Measurements from ENCODE around the gene CCDC182. TPM values are rescaled to one million over a fixed set of nuclear protein-coding genes. Genes with fewer than 3 reads are reported as not detected.
A peak's percentile ranks its signal among the peaks of the same experiment; 100 is the strongest.

CCDC182 gene
- total RNA-seq, 2 donors from 2014 or later = not detected

DNA sequence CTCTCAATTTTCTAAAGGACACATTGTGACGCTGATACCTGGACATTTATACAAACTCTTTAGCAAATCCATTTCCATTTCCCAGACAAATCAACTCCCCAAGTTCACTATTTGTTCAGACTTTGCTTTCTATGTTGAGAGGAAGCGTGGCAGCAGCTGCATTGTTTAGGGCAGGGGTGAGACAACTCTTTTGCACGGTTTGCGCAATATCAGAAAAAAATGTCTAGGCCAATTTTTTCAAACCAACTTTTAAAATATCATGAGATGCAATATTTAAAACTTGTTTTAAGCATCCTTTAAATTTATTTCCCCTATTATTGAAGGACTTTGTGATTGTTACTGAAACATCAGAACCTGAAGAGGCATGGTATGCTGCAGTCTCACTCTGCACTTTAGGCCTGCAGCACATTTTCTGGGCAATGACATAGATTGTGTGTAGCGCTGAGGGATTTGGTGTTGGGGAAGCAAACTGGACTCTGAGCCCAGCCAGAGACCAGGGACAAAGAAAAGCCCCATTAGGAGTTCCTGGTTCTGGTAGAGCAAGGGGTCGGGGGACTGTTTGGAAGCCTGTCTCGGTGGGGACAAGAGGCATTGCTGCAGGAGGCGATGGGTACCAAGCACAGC is 6.4 kb upstream of the CCDC182 start:
- Mint-ChIP-seq H3K27me3 (ENCODE audit: low read depth) (peaks cover 5% of the 10 kb centered on the region), H3K4me3 (no peak overlapping the region), H3K36me3 (ENCODE audit: insufficient read depth in 2 of 2) (no peaks in the 10 kb centered on the region), H3K9me3 (no peaks in the 10 kb centered on the region), H3K27ac (no peak overlapping the region), H3K4me1 (ENCODE audit: low read depth) (no peaks in the 10 kb centered on the region)
- no peak for ATAC-seq (replicated peaks in 1 of 2)
- no peak for DNase-seq

DNA sequence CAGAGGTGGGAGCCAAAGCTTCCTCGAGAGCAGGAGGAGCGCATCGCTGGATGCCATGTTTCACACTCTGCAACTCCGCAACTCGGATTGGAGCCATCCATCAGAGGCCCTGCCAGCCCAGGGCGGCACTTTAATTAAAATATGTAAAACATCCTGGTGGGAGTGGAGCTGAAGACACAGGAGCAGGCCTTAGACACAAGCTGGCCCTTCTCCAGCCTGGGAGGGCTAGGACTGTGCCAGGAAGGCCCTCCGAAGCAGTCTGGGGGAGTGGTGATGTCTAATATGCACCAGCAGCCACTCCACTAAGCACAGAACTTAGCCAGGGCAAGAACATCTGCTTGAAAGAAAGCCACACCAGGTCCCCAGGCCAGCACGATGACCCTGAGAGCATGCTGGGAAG is 5.8 kb upstream of the CCDC182 start:
- Mint-ChIP-seq H3K9me3 (no peaks in the 10 kb centered on the region), H3K27me3 (ENCODE audit: low read depth) (peaks cover 5% of the 10 kb centered on the region), H3K4me1 (ENCODE audit: low read depth) (no peaks in the 10 kb centered on the region), H3K27ac (no peak overlapping the region), H3K4me3 (no peak overlapping the region), H3K36me3 (ENCODE audit: insufficient read depth in 2 of 2) (no peaks in the 10 kb centered on the region)
- DNase-seq = no peak
- no peak for ATAC-seq (replicated peaks in 1 of 2)

DNA sequence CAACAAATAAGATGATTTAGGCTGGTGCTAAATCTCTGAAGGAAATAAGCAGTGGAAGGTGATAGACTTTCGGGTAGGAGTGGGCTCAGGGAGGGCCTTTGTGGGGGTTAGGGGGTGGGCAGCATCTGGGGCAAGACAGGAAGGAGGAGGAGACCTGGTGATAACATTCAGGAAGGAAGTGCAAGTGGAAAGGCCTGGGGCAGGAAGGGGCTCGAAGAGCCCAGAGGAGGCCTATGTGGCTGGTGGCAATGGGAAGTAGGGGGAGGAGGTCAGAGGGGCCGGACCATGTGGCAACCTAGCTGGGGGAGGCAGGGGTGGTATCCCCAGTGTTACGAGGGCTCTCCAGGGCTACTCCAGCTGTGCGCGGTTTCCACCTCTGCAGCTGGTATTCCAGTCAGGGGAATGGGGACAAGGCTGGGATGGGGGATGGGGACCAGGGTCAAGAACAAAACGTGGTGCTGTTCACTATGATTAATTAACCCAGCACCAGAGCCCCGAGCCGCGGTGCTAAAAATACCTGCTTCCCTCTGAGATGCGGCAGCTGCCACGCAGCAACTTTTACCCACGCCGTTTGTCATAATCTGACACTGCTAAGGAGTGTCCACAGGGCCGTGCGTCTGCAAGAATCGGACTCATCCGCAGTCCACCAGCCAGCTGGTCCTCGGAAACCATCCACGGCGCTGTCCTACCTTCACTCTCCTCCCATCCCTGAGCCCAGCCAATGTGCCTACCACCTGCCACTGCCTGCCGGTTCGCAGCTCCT is 5.2 kb upstream of the CCDC182 start:
- Mint-ChIP-seq H3K36me3 (ENCODE audit: insufficient read depth in 2 of 2) (no peaks in the 10 kb centered on the region), H3K9me3 (no peaks in the 10 kb centered on the region), H3K27me3 (ENCODE audit: low read depth) (peaks cover 5% of the 10 kb centered on the region), H3K4me3 (no peak overlapping the region), H3K27ac (no peak overlapping the region), H3K4me1 (ENCODE audit: low read depth) (no peaks in the 10 kb centered on the region)
- DNase-seq = no peak
- no peak for ATAC-seq (replicated peaks in 1 of 2)

DNA sequence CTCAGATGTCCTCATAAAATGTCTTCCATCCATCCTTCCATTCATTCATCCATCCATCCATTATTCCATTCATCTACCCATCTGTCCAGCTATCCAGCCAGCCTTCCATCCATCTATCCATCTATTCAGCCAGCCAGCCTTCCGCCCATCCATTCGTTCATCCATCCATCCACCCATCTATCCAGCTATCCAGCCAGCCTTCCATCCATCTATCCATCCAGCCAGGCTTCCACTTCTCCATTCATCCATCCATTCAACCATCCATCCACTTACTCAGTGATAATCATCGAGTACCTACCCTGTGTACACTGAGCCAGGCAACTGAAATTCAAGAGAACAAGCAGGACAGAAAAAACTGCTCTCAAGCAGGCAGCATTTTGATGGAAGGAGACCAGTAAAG is 4.6 kb upstream of the CCDC182 start:
- Mint-ChIP-seq H3K4me1 (ENCODE audit: low read depth) (no peaks in the 10 kb centered on the region), H3K9me3 (no peaks in the 10 kb centered on the region), H3K36me3 (ENCODE audit: insufficient read depth in 2 of 2) (no peaks in the 10 kb centered on the region), H3K27ac (no peak overlapping the region), H3K27me3 (ENCODE audit: low read depth) (peaks cover 5% of the 10 kb centered on the region), H3K4me3 (no peak overlapping the region)
- DNase-seq = no peak
- ATAC-seq (replicated peaks in 1 of 2) = no peak

DNA sequence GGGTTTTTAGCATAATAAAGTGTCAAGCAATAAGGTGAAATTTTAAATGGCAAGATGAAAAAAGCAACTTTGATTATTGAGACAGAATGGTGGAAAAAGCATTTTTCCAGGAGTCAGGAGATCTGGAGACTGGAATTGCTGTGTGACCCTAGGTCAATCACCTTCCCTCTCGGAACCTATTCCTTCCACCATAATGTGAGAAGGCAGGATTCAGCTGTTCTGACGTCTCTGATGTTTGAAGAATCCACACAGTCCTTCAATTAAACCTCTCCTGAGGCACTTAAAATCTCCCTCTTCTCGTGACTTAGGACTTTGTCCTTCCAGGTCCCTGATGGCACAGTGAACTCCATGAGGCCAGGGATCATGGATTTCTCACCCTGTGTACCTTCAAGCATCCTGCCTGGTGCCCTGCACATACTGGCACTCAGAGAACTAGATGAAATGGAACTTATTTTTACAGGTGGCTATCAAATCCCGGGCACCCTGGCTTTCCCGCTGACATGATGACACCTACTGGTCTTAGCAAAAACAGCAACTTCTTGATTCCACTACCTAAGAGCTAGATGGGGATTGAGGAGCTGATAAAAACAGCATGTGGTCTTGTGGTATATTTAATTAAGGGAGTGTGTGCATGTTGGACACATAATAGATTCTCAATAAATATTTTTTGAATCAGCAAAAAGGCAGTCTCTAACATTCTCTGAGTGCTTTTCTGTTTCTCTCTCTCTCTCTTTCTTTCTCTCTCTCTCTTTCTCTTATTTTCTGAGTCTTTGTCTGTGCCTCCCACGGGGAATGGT is 2.3 kb upstream of the CCDC182 start:
- peak; percentile 29 to 50 for DNase-seq
- Mint-ChIP-seq H3K4me1 (ENCODE audit: low read depth) (no peaks in the 10 kb centered on the region), H3K27me3 (ENCODE audit: low read depth) (peaks cover 5% of the 10 kb centered on the region), H3K9me3 (no peaks in the 10 kb centered on the region), H3K4me3 (no peak overlapping the region), H3K27ac (no peak overlapping the region), H3K36me3 (ENCODE audit: insufficient read depth in 2 of 2) (no peaks in the 10 kb centered on the region)
- ATAC-seq (replicated peaks in 1 of 2) = peak; percentile 47 to 58

DNA sequence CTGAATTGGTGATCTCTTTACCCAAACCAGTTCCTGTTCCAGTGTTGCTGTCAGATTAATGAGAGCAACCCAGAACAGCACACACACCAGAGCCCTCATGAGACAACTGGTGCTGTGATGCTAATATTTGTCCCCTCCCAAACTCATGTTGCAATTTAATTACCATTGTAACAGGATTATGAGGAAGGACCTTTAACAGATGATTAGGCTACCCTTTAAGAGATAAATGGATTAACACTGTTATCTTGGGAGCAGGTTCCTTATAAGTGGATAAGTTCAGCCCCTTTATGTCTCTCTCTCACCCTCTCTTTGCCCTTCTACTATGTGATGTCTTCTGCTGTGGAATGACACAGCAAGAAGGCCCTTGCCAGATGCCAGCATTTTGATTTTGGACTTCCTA is 1.1 kb upstream of the CCDC182 start:
- H3K27ac Mint-ChIP-seq = no peak overlapping the region
- no peaks in the 10 kb centered on the region for H3K4me1 Mint-ChIP-seq (ENCODE audit: low read depth)
- no peak overlapping the region for H3K4me3 Mint-ChIP-seq
- DNase-seq (no peak), ATAC-seq (replicated peaks in 1 of 2) (no peak)
- H3K27me3 Mint-ChIP-seq (ENCODE audit: low read depth) = peaks cover 5% of the 10 kb centered on the region
- no peaks in the 10 kb centered on the region for H3K36me3 Mint-ChIP-seq (ENCODE audit: insufficient read depth in 2 of 2)
- no peaks in the 10 kb centered on the region for H3K9me3 Mint-ChIP-seq

DNA sequence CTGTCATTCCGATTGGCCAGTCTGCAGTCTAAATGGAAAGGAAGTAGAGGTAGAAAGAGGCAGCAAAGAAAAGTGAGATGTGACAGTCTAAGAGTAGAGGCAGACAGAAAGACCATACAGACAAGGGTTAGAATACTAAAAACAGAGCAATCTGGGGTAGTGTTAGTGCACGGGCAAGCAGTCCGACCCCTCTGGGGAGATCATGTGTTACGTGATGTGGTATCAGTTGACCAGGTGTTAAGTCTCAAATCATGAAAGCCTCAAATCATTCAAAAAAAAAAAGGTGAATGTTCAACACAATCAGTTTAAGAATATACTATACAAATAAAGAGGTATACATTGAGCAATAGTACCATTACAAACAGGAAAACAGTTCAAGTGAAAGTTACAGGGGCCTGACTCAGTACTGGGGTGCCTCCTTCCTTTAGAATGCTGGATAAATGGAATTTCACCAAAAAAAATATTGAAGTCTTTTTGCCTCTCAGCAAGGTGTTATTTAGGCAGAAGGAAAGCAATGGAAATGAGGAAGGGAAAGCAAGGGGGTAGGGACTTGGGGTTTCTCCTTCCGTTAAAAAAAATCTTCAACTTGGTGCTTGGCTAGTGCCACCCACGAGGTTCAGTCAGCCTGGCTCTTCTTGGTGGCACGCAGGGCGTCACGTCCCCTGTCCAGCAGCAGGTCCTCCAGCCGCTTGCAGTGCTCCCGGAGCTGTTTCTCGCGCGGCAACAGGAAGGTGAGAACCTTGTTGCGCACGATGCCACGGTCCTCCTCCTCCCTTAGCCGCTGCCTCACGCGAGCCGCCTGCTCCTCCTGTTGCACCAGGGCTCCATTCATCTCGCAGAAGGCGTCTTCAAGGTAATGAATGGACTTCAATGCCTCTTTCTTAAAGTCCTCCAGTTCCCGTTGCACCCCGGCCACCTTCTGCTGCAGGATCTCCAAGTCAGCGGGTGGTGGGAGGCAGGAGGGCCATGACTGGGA is 616 bp downstream of the CCDC182 start:
- no peak overlapping the region for H3K27ac Mint-ChIP-seq
- no peaks in the 10 kb centered on the region for H3K36me3 Mint-ChIP-seq (ENCODE audit: insufficient read depth in 2 of 2)
- H3K4me1 Mint-ChIP-seq (ENCODE audit: low read depth) = peaks cover 6% of the 10 kb centered on the region
- ATAC-seq (replicated peaks in 1 of 2) (no peak), DNase-seq (no peak)
- H3K9me3 Mint-ChIP-seq = no peaks in the 10 kb centered on the region
- H3K4me3 Mint-ChIP-seq = no peak overlapping the region
- peaks cover 5% of the 10 kb centered on the region for H3K27me3 Mint-ChIP-seq (ENCODE audit: low read depth)

DNA sequence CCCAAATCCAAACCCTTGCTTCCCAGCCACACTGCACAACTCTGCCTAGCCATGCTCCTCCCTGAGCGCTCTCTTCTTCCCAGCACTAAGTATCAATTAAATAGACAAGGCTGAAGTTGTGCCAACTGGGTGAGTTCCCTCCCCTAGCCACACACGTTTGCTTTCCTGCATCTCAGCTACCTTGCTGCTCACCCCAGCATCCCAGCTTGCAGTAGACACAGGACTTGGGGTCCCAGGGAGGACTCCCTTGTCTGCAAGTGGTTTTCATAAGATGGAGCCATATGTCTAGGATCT is 4.9 kb downstream of the CCDC182 start:
- Mint-ChIP-seq H3K4me3 (no peak overlapping the region), H3K36me3 (ENCODE audit: insufficient read depth in 2 of 2) (no peaks in the 10 kb centered on the region), H3K27me3 (ENCODE audit: low read depth) (no peaks in the 10 kb centered on the region), H3K4me1 (ENCODE audit: low read depth) (peaks cover 6% of the 10 kb centered on the region), H3K9me3 (no peaks in the 10 kb centered on the region), H3K27ac (no peak overlapping the region)
- DNase-seq (no peak), ATAC-seq (replicated peaks in 1 of 2) (no peak)

DNA sequence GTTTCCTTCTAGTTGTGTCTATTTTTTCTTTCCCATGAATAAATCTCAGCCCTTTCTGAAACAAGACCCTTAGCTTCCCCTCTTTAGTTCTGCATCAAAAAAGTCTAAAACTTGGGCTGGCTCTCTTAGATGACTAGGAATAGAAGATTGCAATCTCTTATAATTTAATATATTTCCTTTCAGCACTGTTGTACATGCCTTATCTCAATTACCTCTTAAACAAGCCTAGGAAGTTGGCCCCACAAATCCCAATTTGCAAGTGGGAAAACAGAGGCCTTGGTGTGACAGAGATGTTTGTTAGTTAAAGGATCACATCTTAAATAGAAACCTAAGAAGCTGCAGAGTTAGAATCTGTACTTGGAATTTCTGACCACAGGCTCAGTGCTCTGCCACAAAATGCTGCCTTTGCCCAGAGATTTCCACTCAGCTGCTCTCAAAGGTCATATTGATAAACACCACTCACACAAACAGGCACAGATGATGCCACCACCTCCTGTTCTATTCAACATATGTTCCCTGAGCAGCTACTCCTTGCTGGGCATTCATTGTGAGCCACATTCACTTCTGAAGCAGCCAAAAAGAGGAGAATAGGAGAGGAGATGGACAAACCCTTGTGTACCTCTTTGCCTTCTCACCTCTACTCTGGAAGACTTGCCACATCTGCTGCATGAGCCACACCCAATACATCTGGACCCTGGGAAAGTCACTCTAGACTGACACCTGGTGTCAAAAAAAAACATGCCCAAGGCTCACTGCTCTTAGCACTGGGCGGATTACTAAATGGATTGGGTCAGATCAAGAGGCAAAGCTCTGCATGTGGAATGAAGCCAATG is 5.5 kb downstream of the CCDC182 start:
- H3K27ac Mint-ChIP-seq = no peak overlapping the region
- H3K36me3 Mint-ChIP-seq (ENCODE audit: insufficient read depth in 2 of 2) = no peaks in the 10 kb centered on the region
- H3K27me3 Mint-ChIP-seq (ENCODE audit: low read depth) = no peaks in the 10 kb centered on the region
- H3K9me3 Mint-ChIP-seq = no peaks in the 10 kb centered on the region
- H3K4me1 Mint-ChIP-seq (ENCODE audit: low read depth) = peaks cover 6% of the 10 kb centered on the region
- ATAC-seq (replicated peaks in 1 of 2) (peak; percentile 58 to 61), DNase-seq (peak; percentile 18 to 21)
- H3K4me3 Mint-ChIP-seq = no peak overlapping the region

DNA sequence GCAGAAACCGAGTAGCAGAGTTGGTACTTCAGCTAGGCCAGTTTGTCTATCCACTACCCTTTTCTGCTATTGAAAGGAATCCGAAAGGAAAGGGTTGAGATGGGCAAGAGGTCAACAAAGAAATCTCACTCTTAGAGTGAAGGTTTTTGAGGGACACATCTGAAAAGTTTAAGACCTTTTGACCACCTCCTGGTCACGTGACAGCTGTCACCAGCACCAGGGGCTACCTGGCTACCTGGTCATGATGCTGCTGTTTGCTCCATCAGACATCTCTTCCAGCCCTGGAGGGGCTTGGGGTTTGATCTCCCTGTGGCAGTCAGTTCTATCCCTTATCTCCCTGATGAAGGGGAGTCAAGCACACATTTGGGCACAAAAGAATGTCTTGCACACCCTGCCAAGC is 7.6 kb downstream of the CCDC182 start:
- peaks cover 6% of the 10 kb centered on the region for H3K4me1 Mint-ChIP-seq (ENCODE audit: low read depth)
- DNase-seq (no peak), ATAC-seq (replicated peaks in 1 of 2) (no peak)
- no peak overlapping the region for H3K27ac Mint-ChIP-seq
- H3K27me3 Mint-ChIP-seq (ENCODE audit: low read depth) = no peaks in the 10 kb centered on the region
- H3K36me3 Mint-ChIP-seq (ENCODE audit: insufficient read depth in 2 of 2) = no peaks in the 10 kb centered on the region
- no peak overlapping the region for H3K4me3 Mint-ChIP-seq
- H3K9me3 Mint-ChIP-seq = no peaks in the 10 kb centered on the region

DNA sequence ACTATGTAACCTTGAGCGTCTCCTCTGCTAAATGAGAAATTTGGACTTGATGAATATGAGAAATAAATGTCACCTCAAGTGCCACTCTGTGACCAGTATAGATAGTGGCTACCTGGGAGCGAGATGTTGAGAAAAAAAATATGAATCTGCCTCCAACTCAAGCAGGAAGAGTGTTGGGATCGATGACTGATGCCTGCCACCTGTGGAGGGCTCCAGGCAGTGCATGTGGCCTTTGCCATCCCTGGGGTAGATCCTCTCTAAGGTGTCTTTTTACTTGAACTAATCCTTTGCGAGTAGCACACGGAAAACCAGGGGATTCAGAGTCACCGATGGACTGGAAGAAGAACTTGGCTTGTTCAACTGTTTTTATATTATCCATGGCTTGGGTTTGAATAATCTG is 9.4 kb downstream of the CCDC182 start:
- Mint-ChIP-seq H3K27ac (no peak overlapping the region), H3K4me1 (ENCODE audit: low read depth) (peaks cover 6% of the 10 kb centered on the region), H3K9me3 (no peaks in the 10 kb centered on the region), H3K4me3 (no peak overlapping the region), H3K36me3 (ENCODE audit: insufficient read depth in 2 of 2) (no peaks in the 10 kb centered on the region), H3K27me3 (ENCODE audit: low read depth) (no peaks in the 10 kb centered on the region)
- ATAC-seq (replicated peaks in 1 of 2) (no peak), DNase-seq (no peak)

DNA sequence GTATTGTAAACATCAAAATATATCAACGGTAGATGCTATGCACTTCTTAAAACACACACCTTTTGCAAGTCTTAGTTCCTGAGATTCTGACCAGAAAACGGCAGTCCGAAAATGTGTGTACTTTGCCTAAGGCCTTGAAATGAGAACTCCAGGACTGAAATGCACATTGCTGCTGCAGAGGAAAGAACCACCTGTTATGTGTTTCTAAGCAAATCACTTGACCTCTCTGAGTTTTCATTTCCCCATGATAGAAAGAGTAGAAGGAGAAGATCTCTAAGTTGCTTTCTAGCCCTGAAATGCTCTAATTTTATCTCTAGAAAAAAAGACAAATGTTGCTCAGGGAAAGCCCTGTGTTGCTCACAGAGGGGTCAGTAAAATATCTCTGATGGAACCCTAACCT is 9.9 kb downstream of the CCDC182 start:
- no peak for ATAC-seq (replicated peaks in 1 of 2)
- no peaks in the 10 kb centered on the region for H3K27me3 Mint-ChIP-seq (ENCODE audit: low read depth)
- H3K4me1 Mint-ChIP-seq (ENCODE audit: low read depth) = peaks cover 6% of the 10 kb centered on the region
- no peak overlapping the region for H3K27ac Mint-ChIP-seq
- H3K36me3 Mint-ChIP-seq (ENCODE audit: insufficient read depth in 2 of 2) = no peaks in the 10 kb centered on the region
- H3K4me3 Mint-ChIP-seq = no peak overlapping the region
- no peak for DNase-seq
- H3K9me3 Mint-ChIP-seq = no peaks in the 10 kb centered on the region
